Suppressor macrophage treated with lipopolysaccharide for 4 hours (primary cell): ENCODE measurements around the gene NAPSA.

Experiments
- DNase-seq: peaks from one replicate; pipeline ENCODE4 v3.0.0-alpha.2; 2020

Gene NAPSA

DNA sequence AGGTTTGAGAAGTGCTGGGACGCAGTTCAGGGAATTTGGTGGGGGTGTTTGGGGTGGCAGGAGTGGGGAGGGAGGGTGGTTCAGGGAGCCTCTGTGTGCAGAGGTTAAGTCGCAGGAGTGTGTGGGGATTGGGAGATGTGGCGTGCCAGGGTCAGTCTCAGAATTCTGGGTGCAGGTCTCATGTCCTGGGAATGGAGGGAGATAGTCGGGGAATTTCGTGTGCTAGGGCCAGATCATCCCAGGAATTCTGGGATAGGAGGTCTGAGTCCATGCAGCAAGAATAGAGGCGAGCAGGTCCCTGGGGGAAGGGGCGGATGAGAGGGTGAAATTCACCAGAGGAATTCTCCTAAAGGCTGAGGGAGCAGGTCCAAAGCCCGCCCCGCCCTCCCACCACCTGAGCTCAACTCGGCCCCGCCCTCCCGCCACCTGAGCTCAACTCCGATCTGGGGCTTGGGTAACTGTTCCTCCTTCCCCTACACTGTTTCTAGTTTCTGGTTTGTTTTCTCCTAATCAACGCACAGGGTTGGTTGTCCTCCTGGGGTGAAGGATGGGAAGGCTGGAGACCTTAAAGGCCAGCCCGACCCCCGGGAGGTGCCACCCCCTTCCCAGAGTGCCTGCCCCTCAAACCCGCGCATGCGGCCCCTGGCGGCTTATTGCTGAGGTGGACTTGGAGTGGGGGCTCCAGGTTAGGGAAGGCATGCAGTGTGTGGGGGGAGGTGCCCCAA is 51.5 kb downstream of the NAPSA start:
- DNase-seq: no peak

DNA sequence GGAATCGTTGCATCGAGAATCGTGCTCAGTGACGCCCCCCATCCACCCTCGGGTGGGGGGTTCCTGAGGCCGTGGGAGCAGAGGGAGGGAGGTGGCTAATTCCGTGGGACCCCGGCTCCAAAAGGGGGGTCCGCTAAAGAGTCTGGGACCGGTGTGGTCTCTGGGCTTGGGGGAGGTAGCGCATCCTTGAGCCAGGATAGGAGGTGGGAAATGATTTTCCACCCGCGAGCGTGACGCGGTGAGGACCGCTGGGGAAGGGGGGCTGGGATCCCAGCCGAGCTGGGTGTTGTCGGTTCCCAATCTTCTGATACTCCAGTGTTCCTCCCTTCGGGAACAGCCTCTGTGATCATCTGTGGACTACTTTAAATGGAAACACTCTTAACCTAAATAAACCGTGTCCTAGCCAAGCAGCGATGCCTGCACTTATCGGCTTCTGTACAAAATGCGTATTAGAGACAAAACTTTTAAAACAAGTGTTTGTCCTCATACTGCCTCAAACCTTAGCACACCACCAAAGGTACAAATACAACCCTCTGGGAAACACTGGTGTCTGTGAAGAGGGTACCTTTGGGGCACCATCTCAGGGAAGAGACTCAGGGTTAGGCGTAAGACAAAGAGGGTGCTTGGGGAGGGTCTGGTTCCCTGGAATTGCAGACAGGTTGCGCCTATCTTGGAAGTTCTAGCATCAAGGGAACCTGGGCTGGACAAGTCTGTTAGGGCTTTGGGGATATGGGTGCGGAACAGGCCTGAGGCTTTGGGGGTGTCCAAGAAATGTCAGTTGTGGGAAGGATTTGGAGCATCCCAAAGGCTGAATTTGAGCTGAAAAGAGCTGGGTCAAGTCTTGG is 52.2 kb downstream of the NAPSA start:
- no peak for DNase-seq

DNA sequence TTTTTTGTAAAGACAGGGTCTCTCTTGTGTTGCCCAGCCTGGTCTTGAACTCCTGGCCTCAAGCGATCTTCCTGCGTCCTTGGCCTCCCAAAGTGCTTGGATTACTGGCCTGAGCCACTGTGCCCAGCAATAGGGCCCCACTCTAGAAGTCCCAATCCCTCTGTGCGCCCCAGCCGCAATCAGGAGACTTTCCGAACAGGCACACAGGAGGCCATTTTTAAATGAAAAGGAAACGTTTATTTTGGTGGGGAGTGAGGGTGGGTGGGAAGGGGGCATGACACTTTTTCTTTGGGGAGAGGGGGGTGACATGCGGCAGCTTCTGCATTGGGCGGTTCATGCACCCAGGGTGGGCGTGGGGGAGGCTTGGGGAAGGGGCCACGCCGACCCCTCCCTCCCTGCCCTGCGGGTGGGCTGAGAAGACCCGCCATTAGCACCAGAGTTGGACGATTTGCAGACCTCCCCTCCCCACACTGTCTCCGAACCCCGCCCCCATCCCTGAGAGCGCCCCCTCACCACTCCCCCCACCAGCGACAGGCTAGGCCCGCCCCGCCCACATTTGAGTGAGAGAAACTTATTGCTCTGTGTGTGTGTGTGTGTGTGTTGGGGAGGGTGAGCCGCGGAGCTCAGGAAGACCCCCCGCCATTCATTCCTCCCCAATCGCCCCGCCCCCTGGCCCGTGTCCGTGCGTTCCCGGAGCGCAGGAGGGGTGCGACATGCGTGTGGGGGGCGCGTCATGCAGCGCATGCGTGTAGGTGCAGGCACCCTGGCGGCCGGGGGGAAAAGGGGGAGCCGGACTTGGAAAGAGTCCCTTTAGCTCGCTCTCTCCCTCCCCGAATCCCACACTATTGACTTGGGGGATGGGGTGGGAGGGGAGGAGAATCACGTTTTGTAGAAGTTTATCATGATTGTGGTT is 53.5 kb downstream of the NAPSA start:
- no peak for DNase-seq

DNA sequence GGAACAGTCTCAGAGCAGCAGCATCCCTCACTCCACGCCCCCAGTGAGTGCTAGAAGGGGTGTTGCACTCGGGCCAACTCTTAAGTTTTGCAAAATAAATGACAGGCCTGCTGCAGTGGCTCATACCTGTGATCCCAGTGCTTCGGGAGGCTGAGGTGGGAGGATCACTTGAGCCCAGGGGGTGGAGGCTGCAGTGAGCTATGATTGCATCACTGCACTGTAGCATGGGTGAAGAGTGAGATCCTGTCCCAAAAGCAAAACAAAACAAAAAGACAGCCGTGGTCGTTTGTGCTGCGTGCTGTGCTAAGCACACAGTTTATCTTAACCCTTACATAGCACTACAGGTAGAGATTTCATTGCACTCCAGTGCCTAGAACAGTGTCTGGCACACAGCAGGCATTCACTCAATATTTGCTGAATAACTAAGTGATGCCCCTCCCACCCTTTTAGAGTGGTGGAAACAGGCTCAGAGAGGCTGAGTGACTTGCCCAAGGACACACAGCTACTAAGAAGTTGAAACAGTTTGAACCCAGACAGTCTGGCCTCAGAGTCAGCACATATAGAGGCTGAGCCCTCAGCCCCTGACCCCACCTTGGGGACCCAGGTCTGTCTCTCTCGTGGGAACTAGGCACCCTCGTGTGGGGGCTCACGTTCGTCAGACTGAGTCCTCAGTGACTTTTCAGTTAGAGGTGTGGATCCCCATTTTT is 54.5 kb downstream of the NAPSA start:
- no peak for DNase-seq

DNA sequence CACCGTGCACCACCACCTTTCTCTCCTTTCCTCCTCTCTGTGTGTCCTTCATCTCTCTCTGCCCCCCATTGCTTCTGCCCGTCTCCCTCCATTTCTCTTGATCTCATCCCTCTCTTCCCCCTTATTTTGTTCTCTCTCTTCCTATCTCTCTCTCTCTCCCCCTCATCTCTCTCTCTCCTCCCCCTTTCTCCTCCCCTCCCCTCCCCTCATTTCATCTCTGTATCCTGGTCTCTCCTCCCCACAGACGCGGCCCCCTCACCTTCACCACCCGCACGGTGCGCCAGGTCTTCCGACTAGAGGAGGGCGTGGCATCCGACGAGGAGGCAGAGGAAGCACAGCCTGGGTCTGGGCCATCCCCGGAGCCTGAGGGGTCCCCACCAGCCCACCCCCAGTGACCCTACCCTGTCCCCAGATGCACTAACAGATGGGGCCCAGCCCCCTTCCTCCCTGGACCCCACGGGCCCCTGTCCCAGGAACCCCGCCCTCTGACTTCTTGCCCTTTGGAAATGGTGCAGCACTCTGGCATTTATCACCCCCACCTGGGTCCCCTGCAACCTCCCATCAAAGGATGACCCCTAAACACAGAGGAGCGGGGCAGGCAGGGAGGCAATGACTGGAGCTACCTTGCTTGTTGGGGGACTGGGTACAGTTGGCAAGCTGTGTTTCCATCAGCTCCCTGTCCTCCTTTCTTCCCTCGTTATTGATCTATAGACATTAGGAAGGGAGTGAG is 55.9 kb downstream of the NAPSA start:
- no peak for DNase-seq

DNA sequence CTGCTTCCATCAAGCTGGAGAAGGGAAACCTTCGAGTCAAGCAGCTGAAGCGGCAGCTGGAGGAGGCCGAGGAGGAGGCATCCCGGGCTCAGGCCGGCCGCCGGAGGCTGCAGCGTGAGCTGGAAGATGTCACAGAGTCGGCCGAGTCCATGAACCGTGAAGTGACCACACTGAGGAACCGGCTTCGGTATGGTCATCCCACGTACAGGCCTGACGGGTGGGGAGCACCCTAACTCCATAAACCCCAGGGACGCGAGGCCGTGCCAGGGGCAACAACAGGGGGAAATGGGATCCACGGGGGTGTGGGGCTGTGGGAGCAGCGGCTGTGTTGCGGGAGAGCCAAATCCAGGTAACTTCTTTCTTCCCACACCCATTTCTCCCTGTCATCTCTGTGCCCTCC is 56.4 kb downstream of the NAPSA start:
- DNase-seq: no peak
